M059J (cell line): ENCODE results near the gene STARD6. TPM values are rescaled to one million over a fixed set of nuclear protein-coding genes. Genes with fewer than 3 reads are reported as not detected.
"Not testable (repeated sequence)": the region's sequence is repeated elsewhere in the genome, so short reads cannot be mapped to it uniquely, and the experiment has no call there.

Experiments
- DNase-seq: peaks from one replicate; pipeline ENCODE4 v3.0.0-alpha.2; 2012; ENCODE audit warnings: low read depth
- total RNA-seq: library from RNA; depleted of rRNA; stranded (reverse); fragments of >200 nt; shearing (Covaris generic); gene quantifications from 2 replicates; pipeline ENCODE4 v1.2.3, GENCODE V29; 2014

STARD6 gene
- total RNA-seq, 1 experiment from 2014 or later: not detected

DNA sequence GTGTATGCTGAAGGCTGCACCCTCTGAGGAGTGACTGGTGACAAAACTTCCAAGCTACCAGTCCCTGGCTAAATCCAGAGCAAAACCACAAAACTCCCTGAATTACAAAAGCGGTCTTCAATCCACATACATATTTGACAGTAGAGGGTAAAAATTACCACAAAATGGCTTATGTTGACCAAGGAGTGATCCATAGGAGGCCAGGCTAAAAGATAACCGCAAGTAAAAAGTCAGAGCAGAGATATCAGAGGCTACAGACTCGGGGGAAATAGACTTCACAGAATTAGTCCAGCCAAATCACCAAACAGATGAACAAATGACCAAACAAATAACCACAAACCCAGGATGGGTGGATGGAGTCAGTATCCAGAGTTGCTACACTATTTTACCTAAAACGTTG lies 19.4 kb downstream of the STARD6 start:
- DNase-seq: no peak

GRCh38 chr18:54335638-54336173 lies 22.0 kb downstream of the STARD6 start:
- DNase-seq: no peak

DNA sequence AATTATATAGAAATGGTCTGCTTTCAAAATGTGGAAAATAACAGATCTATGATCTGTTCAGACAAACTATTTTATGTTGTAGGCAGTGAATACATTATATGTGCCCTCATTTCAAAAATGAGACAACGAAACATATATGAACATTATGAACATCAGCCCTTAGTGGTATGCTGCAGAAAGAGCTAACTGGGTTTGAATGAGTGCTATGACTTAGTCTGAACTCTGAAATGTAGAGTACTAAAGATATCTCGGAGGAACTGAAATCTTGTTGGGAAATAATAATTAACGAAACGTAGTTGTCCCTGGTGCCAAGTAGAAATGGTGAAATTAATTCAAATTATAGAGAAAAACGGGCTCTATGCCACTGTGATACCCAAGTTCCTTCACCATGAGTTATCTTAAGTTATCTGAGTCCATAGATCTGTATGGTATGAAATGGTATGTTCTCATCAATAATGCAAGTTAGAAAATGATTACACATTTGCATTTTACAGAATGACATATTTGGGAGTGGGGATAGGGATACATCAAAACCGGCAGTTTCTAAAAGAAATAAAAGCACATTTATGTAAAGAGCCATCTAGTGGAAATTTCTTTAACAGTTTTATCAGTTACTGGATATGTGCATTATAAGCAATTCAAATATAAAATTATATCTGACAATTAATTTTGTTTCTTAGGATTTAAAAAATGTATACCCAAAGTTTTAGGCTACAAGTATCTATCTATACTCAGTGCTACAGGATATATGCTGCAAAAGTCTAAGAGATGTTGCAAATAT lies 26.7 kb downstream of the STARD6 start:
- no peak for DNase-seq

GRCh38 chr18:54329787-54330186 lies 27.9 kb downstream of the STARD6 start:
- DNase-seq: no peak

GRCh38 chr18:54327818-54328217 lies 29.8 kb downstream of the STARD6 start:
- peak; percentile 7 for DNase-seq

DNA sequence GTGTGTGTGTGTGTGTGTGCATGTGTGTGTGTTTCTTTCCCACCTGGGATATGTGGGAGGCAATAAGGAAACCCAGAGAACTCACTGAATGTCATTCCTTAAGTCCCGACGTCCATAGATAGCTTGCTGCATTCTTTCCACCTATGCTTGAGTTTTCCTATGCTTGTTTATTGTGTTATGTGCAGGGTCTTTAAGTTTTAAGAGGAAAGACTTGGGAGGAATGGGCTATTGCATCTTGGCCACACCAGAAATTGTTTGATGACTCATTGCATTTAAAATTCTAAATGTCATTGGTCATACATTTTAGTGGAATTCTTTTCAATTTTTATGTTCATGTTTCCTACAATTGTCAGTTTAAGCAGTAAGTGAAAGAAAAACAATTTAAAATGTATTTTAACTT lies 33.7 kb downstream of the STARD6 start:
- DNase-seq: no peak

GRCh38 chr18:54323561-54323960 lies 34.1 kb downstream of the STARD6 start:
- DNase-seq: no peak

- no peak for DNase-seq
Observed at GRCh38 chr18:54316071-54316820, 41.4 kb downstream of the STARD6 start.

DNA sequence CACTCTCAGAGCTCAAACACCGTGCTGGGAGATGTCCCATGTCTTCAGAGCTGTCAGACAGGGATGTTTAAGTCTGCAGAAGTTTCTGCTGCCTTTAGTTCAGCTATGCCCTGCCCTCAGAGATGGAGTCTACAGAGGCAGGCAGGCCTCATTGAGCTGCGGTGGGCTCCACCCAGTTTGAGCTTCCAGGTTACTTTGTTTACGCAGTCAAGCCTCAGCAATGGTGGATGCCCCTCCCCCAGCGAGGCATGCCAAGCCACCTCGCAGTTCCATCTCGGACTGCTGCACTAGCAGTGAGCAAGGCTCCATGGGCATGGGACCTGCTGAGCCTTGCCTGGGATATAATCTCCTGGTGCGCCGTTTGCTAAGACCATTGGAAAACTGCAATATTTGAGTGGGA lies 48.1 kb downstream of the STARD6 start:
- DNase-seq: not testable (repeated sequence)

GRCh38 chr18:54303408-54303807 lies 54.2 kb downstream of the STARD6 start:
- DNase-seq: no peak

GRCh38 chr18:54298991-54299390 lies 58.7 kb downstream of the STARD6 start:
- DNase-seq: not testable (repeated sequence)

DNA sequence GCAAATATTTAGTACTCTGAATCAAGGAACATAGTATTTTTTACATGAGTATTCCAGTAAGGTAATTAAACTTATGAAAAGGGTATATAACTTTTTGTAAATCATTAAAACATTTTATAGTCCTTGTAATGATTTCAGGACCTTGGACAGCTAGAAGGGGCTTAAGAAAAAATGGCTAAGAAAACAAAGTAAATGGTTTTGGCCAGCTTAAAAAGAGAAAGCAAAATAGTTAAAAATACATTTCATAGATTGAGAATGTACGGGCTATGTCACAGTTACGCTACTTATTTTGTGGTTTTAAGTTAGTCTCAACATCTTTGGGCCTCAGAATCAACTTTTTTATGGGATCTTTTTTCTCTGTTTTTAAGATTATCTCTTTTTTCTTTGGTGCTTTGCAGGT lies 61.6 kb downstream of the STARD6 start:
- peak; percentile 29 for DNase-seq

- no peak for DNase-seq
Observed at GRCh38 chr18:54294274-54294673, 63.4 kb downstream of the STARD6 start.

GRCh38 chr18:54284981-54285785 lies 72.5 kb downstream of the STARD6 start:
- peak; percentile 70 for DNase-seq

GRCh38 chr18:54284535-54284934 lies 73.1 kb downstream of the STARD6 start:
- no peak for DNase-seq

- no peak for DNase-seq
Observed at GRCh38 chr18:54280220-54280569, 77.5 kb downstream of the STARD6 start.

DNA sequence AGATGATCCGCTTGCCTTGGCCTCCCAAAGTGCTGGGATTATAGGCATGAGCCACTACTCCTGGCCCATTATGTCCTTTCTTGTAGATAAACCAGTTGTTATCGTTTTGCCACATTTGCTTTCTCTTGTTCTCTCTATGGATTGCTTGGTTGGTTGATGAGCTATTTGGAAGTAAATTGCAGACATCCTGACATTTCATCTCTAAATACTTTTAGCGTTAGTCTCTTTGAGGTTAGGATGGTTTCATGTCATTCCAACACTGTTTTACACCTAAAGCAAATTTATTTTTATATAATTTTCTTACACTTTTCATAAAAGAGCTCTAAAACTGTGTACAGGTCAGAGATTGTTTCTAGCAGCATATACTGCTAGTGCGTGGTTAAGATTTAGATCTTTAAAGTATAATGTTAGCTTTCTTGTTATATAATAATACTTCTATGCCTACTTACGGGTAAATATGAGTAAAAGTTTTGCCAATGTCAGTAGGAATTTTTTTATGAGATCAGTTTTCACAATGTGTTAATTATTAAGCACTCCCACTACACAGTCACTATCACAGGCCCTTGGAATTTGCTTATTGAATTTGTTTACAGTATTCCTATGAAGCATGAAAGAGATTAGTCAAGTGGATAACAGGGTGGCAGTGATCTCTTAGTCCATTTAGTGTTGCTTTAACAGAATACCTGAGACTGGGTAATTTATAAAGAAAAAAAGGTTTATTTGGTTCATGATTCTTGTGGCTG lies 78.0 kb downstream of the STARD6 start:
- DNase-seq: peak; percentile 27

DNA sequence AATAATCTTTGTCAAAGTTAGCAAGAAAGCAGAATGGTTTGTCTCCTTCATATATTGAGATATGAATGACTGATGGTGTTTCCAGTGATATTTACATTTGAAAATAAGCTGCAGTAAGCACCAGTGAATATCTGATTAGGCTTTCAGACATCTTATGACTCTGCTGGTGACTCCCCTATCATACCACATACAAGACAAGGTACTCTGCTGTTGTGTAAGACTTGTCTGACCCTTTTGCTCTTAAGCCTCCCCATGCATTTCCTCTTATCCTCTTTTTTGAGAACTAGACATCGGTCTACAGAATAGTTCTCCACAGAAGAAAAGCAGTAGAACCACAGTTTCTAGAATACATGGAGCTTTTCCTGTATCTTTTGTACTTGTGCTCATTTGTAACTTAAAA lies 79.0 kb downstream of the STARD6 start:
- no peak for DNase-seq

- DNase-seq: no peak
Observed at GRCh38 chr18:54277899-54278298, 79.8 kb downstream of the STARD6 start.
